Activated CD4-positive, alpha-beta T cell treated with anti-CD3 and anti-CD28 coated beads for 36 hours (primary cell): ENCODE results near the gene OGDH. TPM values are rescaled to one million over a fixed set of nuclear protein-coding genes. Genes with fewer than 3 reads are reported as not detected.
"Not testable (repeated sequence)": the region's sequence is repeated elsewhere in the genome, so short reads cannot be mapped to it uniquely, and the experiment has no call there.

ENCODE experiments used
- ATAC-seq: fragments of 200-7000 bp; cut with Tn5 transposase; one replicate; pipeline ENCODE4 v1.10.0; 2021; ENCODE audit warnings: mild to moderate bottlenecking, moderate library complexity
- CTCF ChIA-PET: fragments of 350-600 bp; sonication (Branson Sonifier 250); formaldehyde crosslinking; loops from one replicate; lab custom pipeline; 2021; ENCODE audit warnings: antibody characterized with exemption; lab: Charles Lee
- POLR2A ChIA-PET: fragments of 350-600 bp; sonication (Branson Sonifier 250); formaldehyde crosslinking; loops from one replicate; lab custom pipeline; 2021; ENCODE audit warnings: antibody characterized with exemption, inconsistent platforms; lab: Charles Lee
- DNase-seq: peaks from one replicate; pipeline ENCODE4 v3.0.0-alpha.2; 2020
- H3K27ac Mint-ChIP-seq: one replicate; pipeline ENCODE4 v1.8.0; 2021; ENCODE audit warnings: mixed read lengths
- H3K27me3 Mint-ChIP-seq: one replicate; pipeline ENCODE4 v1.8.0; 2021; ENCODE audit warnings: mixed read lengths
- H3K36me3 Mint-ChIP-seq: one replicate; pipeline ENCODE4 v1.8.0; 2021; ENCODE audit warnings: low read depth, mixed read lengths
- H3K4me1 Mint-ChIP-seq: one replicate; pipeline ENCODE4 v1.8.0; 2021; ENCODE audit warnings: mixed read lengths
- H3K4me3 Mint-ChIP-seq: one replicate; pipeline ENCODE4 v1.8.0; 2021; ENCODE audit warnings: mild to moderate bottlenecking, moderate library complexity, mixed read lengths
- H3K9me3 Mint-ChIP-seq: one replicate; pipeline ENCODE4 v1.8.0; 2021; ENCODE audit warnings: low read depth, mixed read lengths
- intact Hi-C, 2 experiments: fragments of 100-400 bp; cut with DNase I in 1 of 2; cut with micrococcal nuclease in 1 of 2; formaldehyde crosslinking; loops; one replicate each; pipeline versions ENCODE4 v1.14.2 to v1.15.1; 2022 to 2024; cut with DNase I, micrococcal nuclease
- total RNA-seq, 2 experiments: library from RNA; stranded (reverse); gene quantifications; one replicate each; pipeline ENCODE4 v1.2.3, GENCODE V29; 2021

OGDH gene
- total RNA-seq, 2 experiments from 2014 or later = 80.3 to 90.1 TPM

DNA sequence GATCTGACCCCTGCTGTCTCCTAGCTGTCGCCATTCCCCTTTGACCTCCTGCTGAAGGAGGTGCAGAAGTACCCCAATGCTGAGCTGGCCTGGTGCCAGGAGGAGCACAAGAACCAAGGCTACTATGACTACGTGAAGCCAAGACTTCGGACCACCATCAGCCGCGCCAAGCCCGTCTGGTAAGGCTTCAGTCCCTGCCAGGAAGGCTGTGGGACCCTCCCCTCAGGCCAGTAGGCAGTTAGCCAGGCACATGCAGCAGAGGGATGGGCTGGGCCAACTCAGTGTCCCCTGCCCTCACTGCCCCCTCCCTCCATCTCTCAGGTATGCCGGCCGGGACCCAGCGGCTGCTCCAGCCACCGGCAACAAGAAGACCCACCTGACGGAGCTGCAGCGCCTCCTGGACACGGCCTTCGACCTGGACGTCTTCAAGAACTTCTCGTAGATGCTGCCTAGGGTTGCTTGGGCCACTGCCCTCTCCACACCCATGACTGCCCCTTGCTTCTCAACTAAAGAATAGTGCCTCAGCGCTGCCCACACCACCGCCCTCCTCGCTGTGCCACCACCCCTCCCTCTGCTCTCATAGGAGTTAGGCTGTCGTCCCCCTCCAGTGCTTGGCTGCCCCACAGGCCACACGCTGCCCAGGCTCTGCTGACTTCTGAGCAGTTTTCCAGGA is 101.3 kb downstream of the OGDH start:
- H3K27ac Mint-ChIP-seq = no peak overlapping the region
- POLR2A ChIA-PET = no interaction called here
- intact Hi-C loops = no loop called here

DNA sequence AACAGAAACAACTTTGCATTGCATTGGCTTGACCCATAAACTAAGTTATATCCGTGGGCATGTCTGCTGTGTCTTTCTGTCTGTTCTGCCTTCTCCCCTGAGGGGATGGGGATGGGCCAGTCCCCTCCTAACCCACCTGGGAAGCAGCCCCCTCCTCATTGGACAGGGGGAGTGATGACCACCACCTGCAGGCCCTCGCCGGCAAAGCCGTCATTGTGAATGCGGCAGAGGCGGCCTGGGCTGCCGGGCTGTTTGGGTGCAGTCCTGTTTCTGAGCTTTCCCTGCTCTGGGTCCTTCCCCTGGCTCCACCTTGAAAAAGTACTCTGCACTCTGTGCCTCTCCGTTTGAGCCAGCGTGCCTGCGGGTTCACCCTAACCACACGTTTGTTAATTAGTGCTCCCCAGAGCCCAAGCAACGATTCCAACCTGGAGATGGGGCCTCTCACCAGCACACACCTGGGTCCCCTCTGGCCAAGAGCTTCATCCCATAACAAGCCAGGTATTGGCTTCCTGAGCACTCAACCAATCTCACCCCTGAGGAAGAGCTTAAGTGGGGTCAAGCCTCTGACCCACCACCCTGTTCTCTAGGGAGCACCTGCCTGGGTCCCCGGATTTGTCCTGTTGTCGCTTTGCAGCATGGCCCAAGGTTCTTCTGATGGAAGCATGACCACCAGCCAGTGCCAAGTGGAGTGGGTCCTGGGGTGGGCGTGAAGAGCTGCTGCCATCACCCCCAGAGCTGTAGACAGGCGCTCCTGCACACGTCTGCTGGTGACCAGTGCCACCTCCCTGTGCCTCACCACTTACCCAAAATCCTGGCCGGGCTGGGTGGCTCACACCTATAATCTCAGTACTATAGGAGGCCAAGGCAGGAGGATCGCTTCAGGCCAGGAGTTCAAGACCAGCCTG is 102.8 kb downstream of the OGDH start:
- peaks cover 21% of the 10 kb centered on the region for H3K36me3 Mint-ChIP-seq
- no peak for DNase-seq
- ATAC-seq = no peak
- ChIA-PET CTCF (interaction anchor here (0.6 to 1.3 kb wide), 3 partner anchors 55 to 144 kb away, joined by 3 to 4 read pairs (median 3); no protein-coding TSS in a partner anchor), POLR2A (interaction anchor here (0.6 kb wide), 1 partner anchor 56 kb away, joined by 3 read pairs; no protein-coding TSS in a partner anchor)
- no peaks in the 10 kb centered on the region for H3K27me3 Mint-ChIP-seq
- no peaks in the 10 kb centered on the region for H3K9me3 Mint-ChIP-seq
- intact Hi-C loops = no loop called here
- H3K4me3 Mint-ChIP-seq = no peak overlapping the region
- no peak overlapping the region for H3K27ac Mint-ChIP-seq
- peaks cover 5% of the 10 kb centered on the region for H3K4me1 Mint-ChIP-seq

More for the DNA sequence above, 101.3 kb downstream of the OGDH start:
- H3K4me1 Mint-ChIP-seq = peaks cover 5% of the 10 kb centered on the region
- CTCF ChIA-PET = no interaction called here
- H3K36me3 Mint-ChIP-seq = peaks cover 33% of the 10 kb centered on the region
- H3K9me3 Mint-ChIP-seq = no peaks in the 10 kb centered on the region
- H3K27me3 Mint-ChIP-seq = no peaks in the 10 kb centered on the region
- no peak overlapping the region for H3K4me3 Mint-ChIP-seq
- no peak for DNase-seq
- ATAC-seq = no peak

DNA sequence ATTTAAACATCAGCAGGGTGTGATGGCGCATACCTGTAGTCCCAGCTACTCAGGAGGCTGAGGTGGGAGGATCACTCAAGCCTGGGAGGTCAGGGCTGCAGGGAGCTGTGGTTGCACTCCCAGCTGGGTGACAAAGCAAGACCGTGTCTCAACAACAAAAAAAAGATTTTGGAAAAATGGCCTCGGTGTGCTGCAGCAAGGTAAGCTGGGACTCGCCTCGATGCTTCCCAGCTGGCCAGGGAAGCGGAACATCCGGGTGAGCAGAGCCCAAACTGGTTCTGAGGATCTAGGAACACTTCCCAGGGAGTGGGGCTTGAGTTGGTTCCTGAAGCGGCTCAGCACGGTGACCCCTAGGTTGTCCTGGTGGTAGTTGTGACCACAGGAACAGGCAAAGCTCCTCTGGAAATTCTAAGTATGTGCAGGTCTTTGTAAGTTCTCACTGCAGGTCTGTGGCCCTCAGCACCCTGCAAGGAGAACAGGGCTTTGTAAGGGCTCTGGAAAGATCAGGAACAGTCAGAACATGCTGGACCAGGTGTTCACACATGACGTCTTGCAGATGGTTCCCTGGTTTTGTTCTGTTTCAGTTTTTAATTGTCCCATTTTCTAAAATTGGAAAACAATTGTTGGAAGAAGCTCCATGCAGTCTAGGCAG is 103.6 kb downstream of the OGDH start:
- Mint-ChIP-seq H3K27me3 (no peaks in the 10 kb centered on the region), H3K4me1 (peaks cover 5% of the 10 kb centered on the region), H3K27ac (no peak overlapping the region), H3K4me3 (no peak overlapping the region), H3K9me3 (no peaks in the 10 kb centered on the region), H3K36me3 (peaks cover 18% of the 10 kb centered on the region)
- CTCF ChIA-PET = interaction anchor here (0.6 to 1.3 kb wide), 2 partner anchors 56 to 74 kb away, joined by 3 to 4 read pairs; no protein-coding TSS in a partner anchor
- ATAC-seq (no peak), DNase-seq (no peak)
- POLR2A ChIA-PET = interaction anchor here (0.6 kb wide), 1 partner anchor 55 kb away, joined by 3 read pairs; no protein-coding TSS in a partner anchor
- intact Hi-C loops = no loop called here

DNA sequence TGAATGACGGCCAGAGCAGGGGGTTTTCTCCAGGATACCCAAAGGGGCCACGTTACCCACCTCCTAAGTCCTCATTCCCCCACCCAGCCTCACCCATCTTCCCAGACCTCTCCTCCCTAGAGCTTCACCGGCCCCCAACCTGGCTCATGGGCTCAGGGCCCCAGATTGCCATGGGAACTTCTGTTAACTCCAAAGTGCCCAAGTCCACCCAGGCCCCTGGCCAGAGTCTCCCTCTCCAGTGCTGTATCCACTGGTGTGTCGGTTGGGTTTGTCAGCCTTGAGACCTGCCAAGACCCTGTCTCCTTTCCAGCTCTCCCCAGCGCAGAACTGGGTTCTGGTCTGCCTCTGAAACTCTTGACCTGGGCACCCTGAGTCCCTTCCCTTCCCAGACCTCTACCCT is 105.1 kb downstream of the OGDH start:
- Mint-ChIP-seq H3K36me3 (peaks cover 11% of the 10 kb centered on the region), H3K27me3 (no peaks in the 10 kb centered on the region), H3K4me1 (peaks cover 5% of the 10 kb centered on the region), H3K4me3 (no peak overlapping the region), H3K27ac (no peak overlapping the region), H3K9me3 (no peaks in the 10 kb centered on the region)
- ATAC-seq = no peak
- ChIA-PET CTCF (no interaction called here), POLR2A (no interaction called here)
- DNase-seq = no peak
- intact Hi-C loops = no loop called here

DNA sequence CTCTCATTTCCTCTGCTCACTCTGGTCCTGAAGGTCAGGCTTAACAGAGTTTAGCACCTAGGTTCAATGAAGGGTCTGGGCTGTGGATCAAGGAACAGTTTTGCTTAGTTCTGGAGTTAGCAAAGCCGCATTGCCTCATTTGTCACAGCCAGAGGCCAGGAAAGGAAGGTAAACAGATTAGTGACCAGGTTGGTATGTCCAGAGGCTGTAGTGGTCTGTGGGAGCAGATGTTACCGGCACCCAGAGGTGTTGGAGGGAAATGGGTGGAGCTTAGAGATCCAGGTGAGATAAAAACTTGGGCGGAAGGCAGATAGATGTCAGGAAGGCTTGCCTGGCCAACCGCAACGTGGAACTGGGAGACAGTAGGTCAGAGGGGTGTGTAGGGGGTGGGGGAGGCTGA is 105.6 kb downstream of the OGDH start:
- Mint-ChIP-seq H3K27ac (no peak overlapping the region), H3K36me3 (peaks cover 11% of the 10 kb centered on the region), H3K9me3 (no peaks in the 10 kb centered on the region), H3K27me3 (no peaks in the 10 kb centered on the region), H3K4me1 (peaks cover 5% of the 10 kb centered on the region), H3K4me3 (no peak overlapping the region)
- intact Hi-C loops = no loop called here
- ChIA-PET POLR2A (no interaction called here), CTCF (no interaction called here)
- no peak for DNase-seq
- ATAC-seq = no peak

DNA sequence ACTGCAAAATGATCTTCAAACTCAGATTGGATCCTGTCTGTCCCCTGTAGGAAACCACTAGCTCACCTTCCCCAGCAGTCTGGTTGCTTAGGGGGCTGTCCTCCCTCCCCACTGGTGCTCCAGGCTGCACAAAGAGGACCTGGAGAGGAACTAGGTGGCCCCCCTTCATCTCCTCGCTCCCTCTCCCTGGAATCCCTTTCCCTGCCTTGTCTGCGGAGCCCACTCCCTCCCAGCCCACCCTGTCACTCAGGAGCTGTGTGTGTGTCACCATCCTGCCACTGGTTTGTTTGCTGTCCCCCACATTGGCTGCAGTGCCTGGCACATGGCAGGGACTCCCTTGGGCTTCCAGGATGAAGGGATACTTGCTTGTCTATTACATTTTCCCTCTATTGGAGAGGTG is 106.7 kb downstream of the OGDH start:
- Mint-ChIP-seq H3K36me3 (peaks cover 7% of the 10 kb centered on the region), H3K27me3 (no peaks in the 10 kb centered on the region), H3K27ac (no peak overlapping the region), H3K9me3 (no peaks in the 10 kb centered on the region), H3K4me3 (no peak overlapping the region), H3K4me1 (peaks cover 5% of the 10 kb centered on the region)
- ChIA-PET CTCF (no interaction called here), POLR2A (no interaction called here)
- no peak for ATAC-seq
- intact Hi-C loops = no loop called here
- DNase-seq = no peak

DNA sequence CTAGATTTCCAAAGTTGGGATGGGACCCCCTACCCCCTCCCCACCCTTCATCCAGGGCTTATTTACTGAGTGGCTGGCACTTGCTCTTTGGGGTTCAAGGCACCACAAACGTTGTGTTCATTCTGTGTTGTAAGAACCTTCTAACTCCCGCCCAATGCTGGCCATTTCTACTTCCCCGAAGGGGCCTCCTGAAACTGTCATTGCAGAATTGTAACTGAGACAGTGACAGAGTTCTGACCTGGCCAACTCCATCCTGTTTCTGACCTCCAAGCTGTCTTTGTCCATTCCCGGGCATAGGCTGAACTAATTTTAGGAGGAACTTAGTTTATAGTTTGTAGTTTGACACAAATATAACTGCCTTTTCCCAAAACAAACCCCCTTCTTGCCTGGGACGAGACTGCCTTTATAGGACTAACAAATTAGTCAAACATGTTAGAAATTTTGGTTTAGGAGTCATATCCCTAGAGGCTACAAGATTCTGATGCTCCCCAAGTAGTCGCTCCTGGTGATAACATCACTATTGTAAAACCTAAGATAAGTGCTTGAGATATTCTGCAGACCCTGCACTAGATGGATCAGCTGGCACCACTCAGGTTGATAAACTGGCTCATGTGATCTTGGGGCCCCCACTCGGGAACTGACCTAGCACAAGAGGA is 107.4 kb downstream of the OGDH start:
- intact Hi-C loops = no loop called here
- Mint-ChIP-seq H3K27ac (no peak overlapping the region), H3K4me3 (no peak overlapping the region)

DNA sequence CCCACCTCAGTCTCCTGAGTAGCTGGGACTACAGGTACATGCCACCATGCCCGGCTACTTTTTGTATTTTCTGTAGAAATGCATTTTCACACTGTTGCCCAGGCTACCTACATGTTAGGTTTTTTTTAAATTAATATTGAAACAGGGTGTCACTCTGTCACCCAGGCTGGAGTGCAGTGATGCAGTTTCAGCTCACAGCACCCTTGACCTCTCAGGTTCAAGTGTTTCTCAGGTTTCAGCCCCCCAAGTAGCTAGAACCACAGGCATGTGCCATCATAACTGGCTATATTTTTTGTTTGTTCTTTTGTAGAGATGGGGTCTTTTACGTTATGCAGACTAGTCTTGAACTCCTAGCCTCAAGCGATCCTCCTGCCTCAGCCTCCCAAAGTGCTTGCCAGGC is 109.8 kb downstream of the OGDH start:
- Mint-ChIP-seq H3K4me1 (peaks cover 5% of the 10 kb centered on the region), H3K9me3 (no peaks in the 10 kb centered on the region), H3K27me3 (no peaks in the 10 kb centered on the region), H3K27ac (no peak overlapping the region), H3K36me3 (no peaks in the 10 kb centered on the region), H3K4me3 (no peak overlapping the region)
- no peak for ATAC-seq
- DNase-seq = no peak
- intact Hi-C loops = no loop called here
- CTCF ChIA-PET = interaction anchor here (0.6 to 0.8 kb wide), 2 partner anchors 34 to 258 kb away, joined by 3 read pairs; no protein-coding TSS in a partner anchor
- POLR2A ChIA-PET = no interaction called here

More for the DNA sequence above, 107.4 kb downstream of the OGDH start:
- Mint-ChIP-seq H3K27me3 (no peaks in the 10 kb centered on the region), H3K36me3 (peaks cover 5% of the 10 kb centered on the region), H3K9me3 (no peaks in the 10 kb centered on the region), H3K4me1 (peaks cover 5% of the 10 kb centered on the region)
- ATAC-seq = no peak
- ChIA-PET CTCF (no interaction called here), POLR2A (no interaction called here)
- no peak for DNase-seq

DNA sequence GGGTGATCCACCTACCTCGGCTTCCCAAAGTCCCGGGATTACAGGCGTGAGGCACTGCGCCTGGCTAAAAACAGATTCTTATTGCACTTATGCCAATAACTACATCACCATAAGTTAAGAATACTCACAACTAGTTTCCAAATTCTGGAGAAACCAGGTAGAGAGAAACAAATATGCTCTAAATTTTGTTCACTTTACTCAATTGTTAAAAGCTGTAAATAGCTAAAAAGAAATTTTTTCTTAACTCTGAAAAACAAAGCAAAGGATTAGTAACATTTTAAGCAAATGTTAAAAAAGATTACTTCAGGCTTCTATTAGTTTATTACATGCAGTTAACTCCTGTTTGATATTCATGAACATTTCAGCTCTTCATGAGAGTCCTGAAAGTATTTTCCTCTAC is 113.9 kb downstream of the OGDH start:
- ChIA-PET CTCF (interaction anchor here (2.1 kb wide), 1 partner anchor 64 kb away, joined by 4 read pairs; no protein-coding TSS in a partner anchor), POLR2A (no interaction called here)

DNA sequence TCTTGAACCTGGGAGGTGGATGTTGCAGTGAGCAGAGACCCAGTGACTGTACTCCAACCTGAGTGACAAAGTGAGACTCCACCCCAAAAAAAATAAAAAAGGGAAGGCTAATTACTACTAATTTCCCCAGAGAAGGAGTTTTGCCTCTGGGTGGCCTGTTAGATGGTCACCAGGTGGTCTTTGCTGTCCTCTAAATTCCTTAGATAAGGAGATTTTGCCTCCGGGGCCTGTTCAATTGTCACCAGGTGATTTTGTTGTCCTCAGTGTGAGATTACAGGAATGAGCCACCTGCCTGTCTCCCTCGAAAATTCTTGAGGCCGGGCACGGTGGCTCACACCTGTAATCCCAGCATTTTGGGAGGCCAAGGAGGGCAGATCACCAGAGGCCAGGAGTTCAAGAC is 117.8 kb downstream of the OGDH start:
- no peak overlapping the region for H3K4me3 Mint-ChIP-seq
- no peaks in the 10 kb centered on the region for H3K27me3 Mint-ChIP-seq
- H3K36me3 Mint-ChIP-seq = no peaks in the 10 kb centered on the region
- ChIA-PET POLR2A (no interaction called here), CTCF (no interaction called here)
- intact Hi-C loops = no loop called here
- no peaks in the 10 kb centered on the region for H3K9me3 Mint-ChIP-seq
- H3K4me1 Mint-ChIP-seq = no peaks in the 10 kb centered on the region
- no peak for ATAC-seq
- DNase-seq = no peak
- no peak overlapping the region for H3K27ac Mint-ChIP-seq

More for the DNA sequence above, 113.9 kb downstream of the OGDH start:
- H3K4me3 Mint-ChIP-seq = no peak overlapping the region
- no peak for DNase-seq
- no peak for ATAC-seq
- no peaks in the 10 kb centered on the region for H3K27me3 Mint-ChIP-seq
- intact Hi-C loops = no loop called here
- H3K27ac Mint-ChIP-seq = no peak overlapping the region
- no peaks in the 10 kb centered on the region for H3K4me1 Mint-ChIP-seq
- H3K36me3 Mint-ChIP-seq = no peaks in the 10 kb centered on the region
- no peaks in the 10 kb centered on the region for H3K9me3 Mint-ChIP-seq

DNA sequence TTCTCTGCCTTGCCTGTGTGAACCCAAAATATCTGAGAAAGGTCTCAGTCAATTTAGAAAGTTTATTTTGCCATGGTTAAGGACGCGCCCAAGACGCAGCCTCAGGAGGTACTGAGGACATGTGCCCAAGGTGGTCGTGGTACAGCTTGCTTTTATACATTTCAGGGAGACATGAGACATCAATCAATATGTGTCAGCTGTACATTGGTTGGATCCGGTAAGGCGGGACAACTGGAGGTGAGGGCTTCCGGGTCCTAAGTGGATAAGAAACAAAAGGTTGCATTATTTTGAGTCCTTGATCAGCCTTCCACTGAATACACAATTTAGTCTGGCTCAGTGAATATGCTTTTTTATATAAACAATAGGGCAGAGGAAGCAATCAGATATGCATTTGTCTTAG is 119.8 kb downstream of the OGDH start:
- CTCF ChIA-PET, H3K4me3 Mint-ChIP-seq: not testable (repeated sequence)

More for the DNA sequence above, 119.8 kb downstream of the OGDH start:
- DNase-seq, H3K9me3 Mint-ChIP-seq, H3K36me3 Mint-ChIP-seq, intact Hi-C loops, H3K27ac Mint-ChIP-seq, H3K27me3 Mint-ChIP-seq, H3K4me1 Mint-ChIP-seq, POLR2A ChIA-PET, ATAC-seq: not testable (repeated sequence)
